Stimulated activated naive CD8-positive, alpha-beta T cell treated with anti-CD3 and anti-CD28 coated beads, Interleukin-15, Interleukin-2, amounts not matched to agents 100 ng/mL and 50 ng/mL, for 24 hours (primary cell): Measurements from ENCODE around the gene TCF12.
"Not testable (repeated sequence)": the region's sequence is repeated elsewhere in the genome, so short reads cannot be mapped to it uniquely, and the experiment has no call there.

Source experiments
- H3K27ac Mint-ChIP-seq: one replicate; pipeline ENCODE4 v1.8.0; 2021; ENCODE audit warnings: mild to moderate bottlenecking, mixed read lengths
- H3K27me3 Mint-ChIP-seq: one replicate; pipeline ENCODE4 v1.8.0; 2021; ENCODE audit warnings: mixed read lengths
- H3K36me3 Mint-ChIP-seq: one replicate; pipeline ENCODE4 v1.8.0; 2021; ENCODE audit warnings: low read depth, mixed read lengths
- H3K4me1 Mint-ChIP-seq: one replicate; pipeline ENCODE4 v1.8.0; 2021; ENCODE audit warnings: low read depth, mixed read lengths
- H3K4me3 Mint-ChIP-seq: one replicate; pipeline ENCODE4 v1.8.0; 2021; ENCODE audit warnings: mild to moderate bottlenecking, mixed read lengths
- H3K9me3 Mint-ChIP-seq: one replicate; pipeline ENCODE4 v1.8.0; 2021; ENCODE audit warnings: mixed read lengths

The TCF12 gene

DNA sequence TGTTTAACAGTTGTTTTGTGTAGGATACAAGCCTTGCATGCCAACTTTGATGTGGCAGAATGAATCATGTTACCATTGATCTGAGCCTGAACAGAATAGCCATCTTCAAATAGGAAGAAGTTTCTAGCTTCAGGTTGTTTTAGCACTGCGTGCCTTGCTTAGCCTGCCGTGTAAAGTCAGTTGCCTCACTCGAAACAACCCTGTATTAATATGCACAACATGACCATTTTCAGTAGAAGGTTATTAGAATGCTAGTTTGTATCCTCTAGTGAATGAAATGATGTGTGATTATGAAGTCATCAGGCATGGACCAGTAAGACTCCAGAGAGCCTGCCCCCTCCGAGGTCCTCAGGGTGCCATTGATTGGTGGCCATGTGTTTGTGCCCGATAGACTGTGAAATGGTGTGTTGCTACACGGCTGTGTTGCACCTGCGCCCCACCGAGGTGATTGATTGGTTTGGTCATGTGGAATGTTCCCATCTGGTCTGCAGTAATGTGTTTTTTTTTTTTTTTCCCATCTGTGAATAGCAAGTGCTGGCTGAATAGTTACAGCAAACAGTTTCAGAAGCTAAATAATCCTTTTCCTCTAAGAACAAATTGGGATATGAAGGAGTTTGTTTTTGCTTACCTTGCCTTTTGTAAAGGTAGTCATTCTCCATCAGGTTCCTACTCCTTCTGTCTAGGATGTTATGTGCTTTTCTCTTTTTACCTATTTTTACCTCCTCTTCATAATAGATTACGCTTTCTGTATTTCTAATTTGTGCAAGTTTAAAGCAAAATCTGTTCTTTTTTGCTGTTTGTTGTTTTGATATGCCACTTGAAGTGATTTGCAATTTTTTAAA lies 214.9 kb downstream of the TCF12 start:
- peaks cover 32% of the 10 kb centered on the region for H3K36me3 Mint-ChIP-seq

DNA sequence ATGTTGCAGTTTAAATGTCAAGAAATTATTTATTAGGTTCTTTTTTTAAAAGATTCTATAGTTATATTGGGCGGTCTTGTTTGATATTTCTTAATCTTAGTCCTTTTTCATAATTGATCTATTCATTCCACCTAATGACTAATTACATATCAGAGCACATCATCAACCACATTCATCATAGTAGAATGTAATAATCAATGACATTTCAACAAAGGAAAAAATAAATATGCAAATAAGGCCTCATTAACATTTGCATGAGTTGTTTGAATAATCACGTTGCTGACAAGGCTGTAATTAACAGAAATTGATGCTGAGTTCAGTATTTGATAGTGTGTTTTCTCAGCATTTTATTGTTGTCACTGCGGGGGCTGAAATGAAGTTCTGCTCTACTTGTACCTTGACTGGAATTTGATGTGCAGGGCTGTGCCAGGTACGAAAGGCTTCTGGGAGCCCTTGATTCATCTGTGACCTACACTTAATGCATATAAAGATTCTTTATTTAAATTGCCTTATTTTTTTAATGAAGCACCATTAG lies 215.7 kb downstream of the TCF12 start:
- H3K4me1 Mint-ChIP-seq, result peaks cover 63% of the 10 kb centered on the region
- H3K4me3 Mint-ChIP-seq, result no peak overlapping the region
- no peaks in the 10 kb centered on the region for H3K9me3 Mint-ChIP-seq
- no peak overlapping the region for H3K27ac Mint-ChIP-seq
- H3K36me3 Mint-ChIP-seq, result peaks cover 25% of the 10 kb centered on the region
- H3K27me3 Mint-ChIP-seq, result no peaks in the 10 kb centered on the region

More for the DNA sequence above, 214.9 kb downstream of the TCF12 start:
- peaks cover 70% of the 10 kb centered on the region for H3K4me1 Mint-ChIP-seq
- H3K9me3 Mint-ChIP-seq, result no peaks in the 10 kb centered on the region
- no peak overlapping the region for H3K27ac Mint-ChIP-seq
- no peaks in the 10 kb centered on the region for H3K27me3 Mint-ChIP-seq
- no peak overlapping the region for H3K4me3 Mint-ChIP-seq

DNA sequence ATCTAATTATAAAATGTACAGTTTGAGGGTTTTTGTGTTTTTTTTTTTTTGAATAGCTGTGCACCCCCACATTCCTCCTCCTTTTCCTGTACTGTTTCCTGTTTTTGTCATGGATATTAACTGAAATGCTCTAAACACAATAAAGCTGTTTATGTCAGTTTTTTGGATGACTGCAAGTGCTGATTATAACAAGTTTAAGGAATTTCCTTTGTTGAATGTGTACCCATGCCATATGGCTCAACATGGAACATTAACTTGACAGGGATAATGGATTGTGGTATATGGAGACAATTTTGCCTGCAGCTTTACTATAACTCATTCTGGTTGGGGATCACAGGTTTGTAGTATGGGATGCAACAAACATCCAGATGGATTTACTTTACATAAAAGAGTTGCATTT lies 216.4 kb downstream of the TCF12 start:
- Mint-ChIP-seq H3K36me3 (peaks cover 19% of the 10 kb centered on the region), H3K4me1 (peaks cover 57% of the 10 kb centered on the region)

DNA sequence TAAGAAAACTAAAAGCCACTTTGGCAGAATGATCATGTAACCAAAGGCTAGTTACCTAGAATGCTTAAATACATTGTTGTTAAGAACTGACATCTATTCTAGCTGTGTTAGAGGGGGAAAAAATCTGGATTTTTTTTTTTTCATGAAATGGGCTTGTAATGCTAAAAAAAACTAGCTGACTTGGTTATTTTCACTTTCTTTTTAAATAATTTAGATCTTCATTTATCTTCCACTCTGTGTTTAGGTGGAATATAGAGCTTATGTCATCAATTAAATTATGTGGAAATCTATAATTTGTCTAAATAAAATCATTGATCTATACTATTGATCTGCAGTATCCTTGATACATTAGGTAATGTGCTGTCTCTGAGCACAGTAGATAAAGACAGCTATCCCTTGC lies 217.4 kb downstream of the TCF12 start:
- no peak overlapping the region for H3K27ac Mint-ChIP-seq
- no peaks in the 10 kb centered on the region for H3K9me3 Mint-ChIP-seq
- H3K4me3 Mint-ChIP-seq, result no peak overlapping the region
- peaks cover 50% of the 10 kb centered on the region for H3K4me1 Mint-ChIP-seq
- H3K36me3 Mint-ChIP-seq, result peaks cover 14% of the 10 kb centered on the region
- no peaks in the 10 kb centered on the region for H3K27me3 Mint-ChIP-seq

More for the DNA sequence above, 216.4 kb downstream of the TCF12 start:
- Mint-ChIP-seq H3K4me3 (no peak overlapping the region), H3K27me3 (no peaks in the 10 kb centered on the region), H3K9me3 (no peaks in the 10 kb centered on the region), H3K27ac (no peak overlapping the region)

DNA sequence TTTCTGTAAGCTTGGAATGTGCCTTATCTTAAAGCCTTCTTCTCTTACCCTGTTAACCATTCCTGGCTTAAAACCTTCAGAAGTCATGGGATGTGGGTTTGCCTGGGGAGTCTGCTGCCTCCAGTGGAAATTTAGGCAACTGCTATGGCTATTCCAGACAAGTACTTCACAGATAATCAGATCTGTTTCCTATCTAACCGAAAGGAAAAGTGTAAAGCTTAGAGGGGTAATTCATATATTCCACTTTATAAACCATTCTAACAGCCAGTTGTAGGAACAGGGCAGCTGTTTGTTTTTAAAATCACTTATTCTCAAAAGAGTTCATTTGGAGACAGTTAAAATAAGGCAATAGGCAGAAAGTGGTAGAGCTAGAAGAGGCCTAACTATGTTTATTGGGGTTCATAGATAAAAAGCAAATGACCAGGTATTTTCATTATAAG lies 219.9 kb downstream of the TCF12 start:
- Mint-ChIP-seq H3K36me3 (peaks cover 5% of the 10 kb centered on the region), H3K27ac (no peak overlapping the region), H3K27me3 (no peaks in the 10 kb centered on the region), H3K4me3 (no peak overlapping the region), H3K9me3 (no peaks in the 10 kb centered on the region), H3K4me1 (peaks cover 30% of the 10 kb centered on the region)

DNA sequence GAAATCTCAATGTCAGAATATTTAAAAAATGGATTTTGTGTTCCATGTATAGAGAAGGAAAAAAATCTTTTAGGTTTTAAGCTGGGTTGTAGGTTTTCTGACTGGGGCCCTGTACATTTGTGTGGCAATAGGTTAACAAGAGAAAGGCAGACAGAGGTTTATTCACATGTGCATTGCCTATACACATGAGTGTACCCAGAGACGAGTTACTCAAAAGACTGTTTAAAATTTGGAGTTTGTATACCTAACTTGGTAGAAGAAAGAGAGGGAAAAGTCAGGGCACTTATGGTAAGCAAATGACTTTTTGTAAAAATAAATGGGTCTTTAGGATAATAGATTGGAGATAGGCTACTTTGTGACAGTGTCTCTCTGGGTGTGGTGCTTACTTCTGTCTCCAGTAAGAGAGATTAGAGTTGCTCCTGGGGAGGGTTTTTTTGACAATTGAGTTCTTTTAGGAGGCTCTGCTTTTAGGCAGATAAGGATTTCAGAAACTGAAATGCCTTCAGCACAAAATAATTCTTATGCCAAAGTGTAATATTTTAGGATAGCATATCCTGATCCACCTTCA lies 225.2 kb downstream of the TCF12 start:
- Mint-ChIP-seq H3K27ac (no peak overlapping the region), H3K4me3 (no peak overlapping the region), H3K27me3 (no peaks in the 10 kb centered on the region), H3K36me3 (no peaks in the 10 kb centered on the region), H3K9me3 (no peaks in the 10 kb centered on the region), H3K4me1 (peaks cover 10% of the 10 kb centered on the region)

DNA sequence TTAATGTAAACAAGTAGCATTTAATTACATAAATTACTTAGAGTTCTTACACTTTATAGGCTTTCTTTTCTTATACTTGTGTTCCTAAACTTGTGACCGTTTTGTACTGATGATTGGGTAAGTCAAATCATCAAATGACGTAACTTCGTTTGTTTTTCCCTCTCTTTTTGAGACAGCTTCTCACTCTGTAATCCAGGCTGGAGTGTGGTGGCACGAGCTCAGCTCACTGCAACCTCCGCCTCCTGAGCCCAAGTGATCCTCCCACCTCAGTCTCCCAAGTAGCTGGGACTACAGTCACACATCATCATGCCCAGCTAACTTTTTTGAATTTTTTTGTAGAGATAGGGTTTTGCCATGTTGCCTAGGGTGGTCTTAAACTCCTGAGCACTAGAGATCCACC lies 226.0 kb downstream of the TCF12 start:
- no peak overlapping the region for H3K27ac Mint-ChIP-seq
- H3K4me3 Mint-ChIP-seq, result no peak overlapping the region
- H3K4me1 Mint-ChIP-seq, result peaks cover 10% of the 10 kb centered on the region
- H3K36me3 Mint-ChIP-seq, result no peaks in the 10 kb centered on the region
- no peaks in the 10 kb centered on the region for H3K27me3 Mint-ChIP-seq
- H3K9me3 Mint-ChIP-seq, result no peaks in the 10 kb centered on the region

DNA sequence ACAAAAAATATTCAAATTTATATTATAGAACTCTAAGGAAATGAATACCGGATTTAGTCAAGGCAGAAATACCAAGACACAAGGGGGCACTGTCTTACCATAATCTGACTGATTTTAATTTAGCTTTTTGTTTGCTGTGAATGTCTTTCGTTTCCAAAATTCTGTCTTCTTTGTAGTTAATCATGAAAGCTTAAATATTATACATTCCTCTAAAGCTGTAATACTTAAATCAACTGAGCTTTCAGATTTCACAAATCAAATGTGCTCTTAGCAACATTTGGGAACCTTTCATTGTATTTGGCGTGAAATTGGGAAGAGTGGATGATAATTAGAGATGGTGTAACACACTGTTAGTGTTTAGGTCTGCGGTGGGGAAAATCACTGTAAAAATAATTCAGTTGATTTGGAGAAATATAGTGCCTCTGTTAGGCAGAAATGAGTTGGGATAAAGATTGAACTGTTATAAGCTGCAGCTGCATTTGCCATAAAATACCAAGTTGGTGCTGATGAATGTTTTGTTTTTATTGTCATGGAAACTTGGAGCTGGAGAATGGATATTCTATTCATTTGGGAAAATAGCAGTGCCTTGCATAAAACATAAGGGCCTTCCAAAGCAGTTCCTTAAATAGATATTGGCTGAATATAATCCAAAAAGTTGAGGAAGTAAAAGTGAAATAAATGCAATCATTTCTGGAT lies 228.2 kb downstream of the TCF12 start:
- Mint-ChIP-seq H3K9me3 (peaks cover 4% of the 10 kb centered on the region), H3K4me1 (peaks cover 10% of the 10 kb centered on the region), H3K27ac (no peak overlapping the region), H3K4me3 (no peak overlapping the region), H3K36me3 (peaks cover 19% of the 10 kb centered on the region), H3K27me3 (no peaks in the 10 kb centered on the region)

DNA sequence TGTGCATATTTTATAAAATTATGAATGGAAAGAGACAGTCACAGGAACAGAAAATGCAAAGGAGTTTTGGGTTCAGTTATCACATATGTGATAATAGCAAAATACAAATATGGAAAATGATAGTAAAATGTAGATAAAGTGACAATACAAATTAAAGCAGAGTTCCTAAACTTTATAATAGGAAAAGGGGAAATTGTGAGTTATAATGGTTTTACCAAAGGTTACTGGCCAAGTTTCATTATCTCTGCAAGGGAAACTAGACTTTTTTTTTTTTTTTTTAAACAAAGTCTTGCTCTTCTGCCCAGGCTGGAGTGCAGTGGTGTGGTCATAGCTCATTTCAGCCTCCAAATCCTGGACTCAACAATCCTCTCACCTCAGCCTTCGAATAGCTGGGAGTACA lies 229.2 kb downstream of the TCF12 start:
- Mint-ChIP-seq H3K9me3 (peaks cover 12% of the 10 kb centered on the region), H3K4me1 (peaks cover 18% of the 10 kb centered on the region), H3K27ac (no peak overlapping the region), H3K4me3 (no peak overlapping the region), H3K27me3 (no peaks in the 10 kb centered on the region), H3K36me3 (peaks cover 29% of the 10 kb centered on the region)

DNA sequence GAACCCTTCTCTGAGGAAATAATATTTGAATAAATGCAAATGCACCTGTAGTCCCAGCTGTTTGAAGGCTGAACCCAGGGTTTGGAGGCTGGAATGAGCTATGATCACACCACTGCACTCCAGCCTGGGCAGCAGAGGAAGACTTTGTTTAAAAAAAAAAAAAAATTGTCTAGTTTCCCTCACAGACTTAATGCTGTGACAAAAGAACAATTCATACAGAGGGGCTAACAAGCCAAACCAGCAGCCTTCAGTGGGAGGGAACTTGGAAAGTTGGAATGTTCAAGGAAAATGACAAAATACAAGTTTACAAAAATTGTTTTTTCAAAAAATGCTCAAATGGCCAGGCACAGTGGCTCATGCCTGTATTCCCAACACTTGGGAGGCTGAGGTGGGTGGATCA lies 229.8 kb downstream of the TCF12 start:
- Mint-ChIP-seq H3K36me3 (peaks cover 35% of the 10 kb centered on the region), H3K27ac (no peak overlapping the region), H3K27me3 (no peaks in the 10 kb centered on the region), H3K9me3 (peaks cover 15% of the 10 kb centered on the region), H3K4me1 (peaks cover 24% of the 10 kb centered on the region), H3K4me3 (no peak overlapping the region)

DNA sequence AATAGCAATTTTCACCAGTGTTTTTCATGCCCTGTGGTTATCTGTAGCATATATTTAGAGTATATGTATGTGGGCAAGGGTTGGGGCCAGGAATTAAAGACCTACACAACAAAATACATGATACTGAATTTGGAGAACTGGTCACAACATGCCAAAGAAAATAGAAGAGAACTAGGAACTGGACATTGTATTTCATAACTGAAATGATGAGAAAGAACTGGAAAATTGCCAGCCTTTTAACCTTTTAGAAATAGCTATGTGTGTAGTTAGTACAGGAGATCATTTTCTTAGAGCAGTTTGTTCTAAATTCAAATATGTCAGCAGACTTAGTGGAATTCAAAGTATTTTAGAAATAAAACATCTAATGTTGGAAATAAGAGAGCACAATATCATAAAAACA lies 230.8 kb downstream of the TCF12 start:
- no peak overlapping the region for H3K27ac Mint-ChIP-seq
- H3K36me3 Mint-ChIP-seq, result peaks cover 43% of the 10 kb centered on the region
- peaks cover 15% of the 10 kb centered on the region for H3K9me3 Mint-ChIP-seq
- H3K27me3 Mint-ChIP-seq, result no peaks in the 10 kb centered on the region
- no peak overlapping the region for H3K4me3 Mint-ChIP-seq
- peaks cover 27% of the 10 kb centered on the region for H3K4me1 Mint-ChIP-seq

DNA sequence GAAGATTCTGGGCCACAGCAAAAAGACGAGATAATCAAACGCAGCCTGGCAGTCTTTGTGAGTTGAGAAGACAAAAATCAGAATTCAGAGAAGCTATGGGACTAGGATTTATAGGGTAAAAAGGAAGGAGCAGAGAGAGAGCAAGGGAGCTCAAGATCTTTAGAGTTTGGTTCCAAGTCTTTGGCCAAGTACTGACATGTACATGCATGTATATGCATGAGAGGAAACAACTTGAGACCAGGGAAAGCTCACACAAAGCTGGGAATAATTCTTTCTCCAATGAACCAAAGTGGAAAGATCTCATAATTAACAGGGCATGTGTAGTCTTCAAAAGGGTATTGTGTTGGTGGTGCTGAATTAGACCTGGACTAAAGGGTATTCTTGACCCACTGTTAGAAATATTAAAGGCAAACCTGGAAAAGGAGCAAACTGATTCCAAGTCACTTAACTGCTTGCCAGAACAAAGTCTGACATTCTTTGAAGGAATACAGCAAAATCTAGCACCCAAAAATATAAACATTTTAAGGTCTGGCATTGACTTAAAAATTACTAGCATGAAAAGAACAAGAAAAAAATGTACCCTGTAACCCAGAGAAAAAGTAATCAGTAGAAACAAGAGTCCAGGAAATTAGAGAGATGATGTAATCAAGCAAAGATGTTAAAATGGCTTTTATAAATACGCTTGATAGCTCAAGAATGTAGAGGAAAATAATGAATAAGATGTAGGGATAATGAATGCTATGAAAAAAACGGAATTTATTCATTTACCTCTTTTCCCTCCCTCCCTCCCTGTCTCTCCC lies 231.8 kb downstream of the TCF12 start:
- Mint-ChIP-seq H3K27ac (no peak overlapping the region), H3K4me1 (peaks cover 27% of the 10 kb centered on the region), H3K27me3 (no peaks in the 10 kb centered on the region), H3K9me3 (peaks cover 15% of the 10 kb centered on the region), H3K4me3 (no peak overlapping the region), H3K36me3 (peaks cover 52% of the 10 kb centered on the region)

DNA sequence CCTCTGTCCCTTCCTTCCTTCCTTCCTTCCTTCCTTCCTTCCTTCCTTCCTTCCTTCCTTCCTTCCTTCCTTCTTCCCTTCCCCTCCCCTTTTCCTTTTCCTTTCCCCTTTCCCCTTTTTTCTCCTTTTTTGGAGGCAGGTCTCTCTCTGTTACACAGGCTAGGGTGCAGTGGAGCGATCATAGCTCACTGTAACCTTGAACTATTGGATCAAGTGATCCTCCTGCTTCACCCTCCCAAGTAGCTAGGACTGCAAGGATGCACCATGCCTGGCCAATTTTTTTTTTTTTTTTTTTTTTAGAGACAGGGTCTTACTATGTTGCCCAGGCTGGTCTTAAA lies 232.4 kb downstream of the TCF12 start:
- H3K4me3 Mint-ChIP-seq, H3K27ac Mint-ChIP-seq, H3K27me3 Mint-ChIP-seq: not testable (repeated sequence)
- H3K36me3 Mint-ChIP-seq, result peaks cover 52% of the 10 kb centered on the region
- H3K4me1 Mint-ChIP-seq, result peaks cover 27% of the 10 kb centered on the region
- peaks cover 15% of the 10 kb centered on the region for H3K9me3 Mint-ChIP-seq

DNA sequence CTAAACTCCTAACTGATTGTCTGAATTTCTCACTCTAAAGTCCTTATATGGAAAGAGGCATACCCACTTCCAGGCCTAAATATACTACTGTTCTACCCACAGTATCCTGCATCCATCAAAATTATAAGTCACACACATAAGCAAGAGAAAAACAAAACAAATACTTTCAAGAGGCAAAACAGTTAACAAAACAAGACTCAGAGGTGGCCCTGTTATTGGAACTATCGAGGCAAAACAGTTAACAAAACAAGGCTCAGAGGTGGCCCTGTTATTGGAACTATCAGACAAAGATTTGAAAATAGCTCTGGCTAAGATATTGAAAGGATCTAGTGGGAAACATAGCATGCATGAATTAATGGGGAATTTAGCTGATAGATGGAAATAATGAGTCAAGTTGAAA lies 233.7 kb downstream of the TCF12 start:
- peaks cover 55% of the 10 kb centered on the region for H3K36me3 Mint-ChIP-seq
- H3K4me3 Mint-ChIP-seq, result no peak overlapping the region
- no peaks in the 10 kb centered on the region for H3K27me3 Mint-ChIP-seq
- H3K4me1 Mint-ChIP-seq, result peaks cover 22% of the 10 kb centered on the region
- H3K9me3 Mint-ChIP-seq, result peaks cover 15% of the 10 kb centered on the region
- H3K27ac Mint-ChIP-seq, result peak overlapping the region; percentile 62
